Measurements from ENCODE around the gene CYTH3. TPM values are rescaled to one million over a fixed set of nuclear protein-coding genes. Genes with fewer than 3 reads are reported as not detected.

Gene CYTH3
- total and polyA plus RNA-seq, 2 of the 13 experiments (the other 11 are each of a cell fraction or from before 2014, with no cell fraction given): 3.1 to 3.8 TPM

- TF ChIP-seq KAT8 (CRISPR knock-in tag; IDR thresholded peaks at IDR 0.05) (no peak; the same call in 1 of the 2 replicates), HDAC6 (IDR thresholded peaks at IDR 0.05; ENCODE audit: low read depth, low read length) (no peak), NR3C1 (CRISPR knock-in tag; IDR thresholded peaks at IDR 0.05) (no peak), NR2F1 (CRISPR knock-in tag; IDR thresholded peaks at IDR 0.05) (no peak), ZNF430 (CRISPR knock-in tag; IDR thresholded peaks at IDR 0.05) (0 out of 2 replicates have a peak, but pooled peaks have one; percentile 66), PHF21A (CRISPR knock-in tag; IDR thresholded peaks at IDR 0.05) (peak; percentile 82), XRCC5 (optimal IDR thresholded peaks at IDR 0.05; ENCODE audit: low read length) (peak; percentile 22), SRSF9 (IDR thresholded peaks at IDR 0.05; ENCODE audit: borderline replicate concordance, insufficient read depth, low read depth, low read length, poor library complexity, severe bottlenecking) (no peak), MBD4 (IDR thresholded peaks at IDR 0.05; ENCODE audit: borderline replicate concordance, low read length) (no peak), HHEX (CRISPR knock-in tag; IDR thresholded peaks at IDR 0.05) (no peak), ZNF20 (CRISPR knock-in tag; IDR thresholded peaks at IDR 0.05) (no peak), KIAA2018 (CRISPR knock-in tag; IDR thresholded peaks at IDR 0.05; ENCODE audit: borderline replicate concordance) (no peak), SIX1 (CRISPR knock-in tag; IDR thresholded peaks at IDR 0.05; ENCODE audit: borderline replicate concordance) (peak; percentile 24; the same call in 1 of the 2 replicates), ZNF629 (CRISPR knock-in tag; conservative IDR thresholded peaks at IDR 0.05) (no peak), ZNF747 (CRISPR knock-in tag; IDR thresholded peaks at IDR 0.05; ENCODE audit: borderline replicate concordance) (no peak), SPEN (CRISPR knock-in tag; IDR thresholded peaks at IDR 0.05; ENCODE audit: low read depth) (no peak), FOXA1 (IDR thresholded peaks at IDR 0.05) (no peak), FOXA1 (CRISPR knock-in tag; IDR thresholded peaks at IDR 0.05) (peak; percentile 27; the same call in 1 of the 2 replicates), ZNF10 (CRISPR knock-in tag; IDR thresholded peaks at IDR 0.05; ENCODE audit: borderline replicate concordance, low read depth) (no peak), ZMYM2 (CRISPR knock-in tag; IDR thresholded peaks at IDR 0.05) (peak; percentile 68), RXRA (CRISPR knock-in tag; IDR thresholded peaks at IDR 0.05) (peak; percentile 77; the same call in 1 of the 2 replicates), SMAD3 (CRISPR knock-in tag; IDR thresholded peaks at IDR 0.05) (no peak)
- TF ChIP-seq, protein P1, sequence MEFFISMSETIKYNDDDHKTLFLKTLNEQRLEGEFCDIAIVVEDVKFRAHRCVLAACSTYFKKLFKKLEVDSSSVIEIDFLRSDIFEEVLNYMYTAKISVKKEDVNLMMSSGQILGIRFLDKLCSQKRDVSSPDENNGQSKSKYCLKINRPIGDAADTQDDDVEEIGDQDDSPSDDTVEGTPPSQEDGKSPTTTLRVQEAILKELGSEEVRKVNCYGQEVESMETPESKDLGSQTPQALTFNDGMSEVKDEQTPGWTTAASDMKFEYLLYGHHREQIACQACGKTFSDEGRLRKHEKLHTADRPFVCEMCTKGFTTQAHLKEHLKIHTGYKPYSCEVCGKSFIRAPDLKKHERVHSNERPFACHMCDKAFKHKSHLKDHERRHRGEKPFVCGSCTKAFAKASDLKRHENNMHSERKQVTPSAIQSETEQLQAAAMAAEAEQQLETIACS (CRISPR knock-in tag; IDR thresholded peaks at IDR 0.05): no peak
Measured at GRCh38 chr7:6317797-6318438, 45.5 kb upstream of the CYTH3 start (continued).
